ENCODE measurements around the gene FGF14.
"Not testable (repeated sequence)": the region's sequence is repeated elsewhere in the genome, so short reads cannot be mapped to it uniquely, and the experiment has no call there.

The FGF14 gene

GRCh38 chr13:102152790-102153189, 249.1 kb downstream of the FGF14 start:
- TF ChIP-seq CTCF (IDR thresholded peaks at IDR 0.05) (no peak), ZFX (IDR thresholded peaks at IDR 0.05; ENCODE audit: borderline replicate concordance) (no peak)
- H3K27ac ChIP-seq, result no peak overlapping the region

DNA sequence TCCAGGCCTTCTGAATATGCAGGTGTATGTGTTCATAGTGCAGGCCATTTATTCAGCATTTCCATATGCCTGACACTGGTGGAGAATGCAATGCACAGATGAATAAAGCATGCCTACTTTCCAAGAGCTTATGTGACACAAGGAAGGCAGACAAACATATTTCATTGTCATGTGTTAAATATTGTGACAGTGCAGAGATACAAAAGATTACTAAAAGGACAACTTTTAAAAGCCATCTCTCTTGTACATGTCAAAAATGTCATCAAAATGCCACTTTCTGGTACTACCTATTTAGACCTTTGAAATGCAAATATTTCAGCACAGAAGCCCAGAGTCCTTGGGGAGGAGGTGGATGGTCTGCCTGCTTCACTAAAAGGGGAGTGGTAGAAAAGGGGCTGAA, 254.5 kb downstream of the FGF14 start:
- TF ChIP-seq ZFX (IDR thresholded peaks at IDR 0.05; ENCODE audit: borderline replicate concordance) (no peak), CTCF (IDR thresholded peaks at IDR 0.05) (no peak)
- no peak overlapping the region for H3K27ac ChIP-seq

- no peak overlapping the region for H3K27ac ChIP-seq
- TF ChIP-seq CTCF (IDR thresholded peaks at IDR 0.05) (no peak), ZFX (IDR thresholded peaks at IDR 0.05; ENCODE audit: borderline replicate concordance) (no peak)
These were observed 256.1 kb downstream of the FGF14 start for GRCh38 chr13:102145750-102146149.

DNA sequence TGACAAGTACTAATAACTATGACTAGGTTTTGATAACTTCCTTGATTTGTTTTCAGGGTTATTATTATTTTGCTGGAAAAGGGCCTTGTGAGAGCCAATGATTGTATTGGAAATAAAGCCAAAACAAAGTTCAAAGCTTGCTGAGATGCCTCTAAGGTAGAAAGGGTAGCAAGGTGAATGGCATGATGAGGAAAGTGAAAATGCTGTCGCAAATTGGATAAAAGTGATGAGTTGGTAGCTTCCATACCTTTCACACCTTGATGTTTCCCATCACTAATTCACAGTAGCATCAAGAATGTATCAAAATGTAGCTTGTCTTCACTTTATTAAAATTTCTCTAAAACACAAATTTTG, 259.4 kb downstream of the FGF14 start:
- TF ChIP-seq ZFX (IDR thresholded peaks at IDR 0.05; ENCODE audit: borderline replicate concordance) (no peak), CTCF (IDR thresholded peaks at IDR 0.05) (no peak)
- no peak overlapping the region for H3K27ac ChIP-seq

DNA sequence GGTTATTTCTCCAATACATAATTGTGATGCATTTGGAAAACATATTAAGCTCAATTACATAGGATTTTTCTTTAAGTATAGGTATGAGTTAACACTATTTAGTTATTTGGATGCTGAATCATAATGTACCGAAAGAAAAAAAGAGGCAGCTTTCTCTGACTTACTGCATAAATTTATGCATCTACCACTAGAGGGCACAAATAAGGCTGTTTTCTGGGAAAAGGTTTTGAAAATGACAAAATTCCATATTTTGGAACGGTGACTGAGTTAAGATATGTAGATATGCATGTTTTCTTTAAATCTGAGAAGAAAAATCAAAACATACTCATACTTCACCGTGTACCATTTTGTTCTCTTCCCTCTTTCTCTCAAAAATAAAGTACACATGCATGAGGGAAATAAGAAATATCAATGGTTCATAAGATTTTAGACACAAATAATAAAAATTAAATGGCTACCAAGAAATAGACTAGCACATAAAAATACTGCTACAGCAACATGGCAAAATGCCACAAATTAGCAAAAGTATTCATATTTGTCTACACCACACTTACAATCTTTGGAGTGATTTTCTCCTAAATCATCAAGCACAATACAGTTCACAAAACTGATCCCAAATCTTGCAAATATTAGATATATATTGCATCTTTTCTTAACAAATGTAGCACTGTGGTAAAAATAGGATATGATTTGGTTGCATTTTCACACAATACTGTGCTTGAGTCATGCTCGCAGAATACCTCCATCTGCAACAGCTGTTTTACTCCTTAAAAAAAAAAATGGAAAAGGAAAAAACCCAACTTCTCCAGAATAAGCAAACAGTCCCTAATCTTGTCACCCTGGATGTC, 260.0 kb downstream of the FGF14 start:
- H3K27ac ChIP-seq, result no peak overlapping the region
- TF ChIP-seq ZFX (IDR thresholded peaks at IDR 0.05; ENCODE audit: borderline replicate concordance) (no peak), CTCF (IDR thresholded peaks at IDR 0.05) (peak; percentile 84)

DNA sequence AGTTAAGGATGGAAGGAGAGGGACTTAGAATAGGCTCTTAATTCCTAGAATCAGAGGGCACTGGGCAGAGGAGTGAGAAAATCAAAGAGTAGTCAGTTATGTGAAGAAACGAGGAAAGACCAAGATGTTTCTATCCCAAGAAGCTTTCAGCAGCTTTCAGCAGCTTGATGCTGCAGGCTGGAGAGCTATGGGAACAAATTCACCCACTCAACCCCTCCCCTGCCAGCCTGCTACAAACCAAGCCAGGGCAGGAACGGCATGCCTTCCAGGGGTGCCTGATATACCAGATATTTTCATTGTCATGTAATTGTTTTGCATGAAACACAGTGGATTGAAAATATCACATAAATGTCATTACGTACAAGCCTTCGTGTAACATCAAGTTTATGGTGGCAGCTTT, 262.2 kb downstream of the FGF14 start:
- H3K27ac ChIP-seq, result no peak overlapping the region
- TF ChIP-seq ZFX (IDR thresholded peaks at IDR 0.05; ENCODE audit: borderline replicate concordance), result no peak
- no peak for TF ChIP-seq CTCF (IDR thresholded peaks at IDR 0.05)

- TF ChIP-seq CTCF (IDR thresholded peaks at IDR 0.05), result no peak
- no peak for TF ChIP-seq ZFX (IDR thresholded peaks at IDR 0.05; ENCODE audit: borderline replicate concordance)
- no peak overlapping the region for H3K27ac ChIP-seq
These were observed 263.1 kb downstream of the FGF14 start for GRCh38 chr13:102138635-102139190.

DNA sequence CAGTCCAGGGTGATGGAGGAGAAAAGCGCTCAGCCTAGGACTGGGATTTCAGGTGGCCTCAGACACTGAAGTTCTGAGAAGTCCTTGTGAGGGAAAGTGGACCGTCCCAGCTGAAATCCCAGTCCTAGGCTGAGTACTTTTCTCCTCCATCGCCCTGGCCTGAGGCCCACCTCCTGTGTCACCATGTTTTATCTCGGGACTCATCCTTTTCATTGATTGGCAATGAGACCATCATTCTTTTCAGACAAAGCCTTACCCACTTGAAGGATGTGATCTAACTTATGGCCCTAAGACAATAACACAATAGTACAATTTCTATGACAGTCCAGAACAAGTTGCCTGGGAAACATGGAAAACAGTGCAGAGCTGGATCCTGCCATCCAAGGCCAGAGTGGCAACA, 263.9 kb downstream of the FGF14 start:
- not testable (repeated sequence) for H3K27ac ChIP-seq

All from 22Rv1 (cell line).